Peyer's patch (tissue), 4 donors: ENCODE measurements around the gene TGFA. TPM values are rescaled to one million over a fixed set of nuclear protein-coding genes. Genes with fewer than 3 reads are reported as not detected.

Experiments used
- DNase-seq, 3 donors: peaks; one replicate each; pipeline ENCODE4 v3.0.0-alpha.2; 2017 to 2019
- H3K27ac ChIP-seq, 4 donors: fragments of 200-600 bp; sonication (generic); one replicate each; pipeline ENCODE4 v1.5.1; 2016 to 2019
- H3K27me3 ChIP-seq, 2 donors: fragments of 200-600 bp; sonication (generic); one replicate each; pipeline ENCODE4 v1.5.1; 2019
- H3K36me3 ChIP-seq, 3 donors: fragments of 200-600 bp; sonication (generic); one replicate each; pipeline ENCODE4 v1.5.1; 2016 to 2019
- H3K4me1 ChIP-seq, 4 donors: fragments of 200-600 bp; sonication (generic); one replicate each; pipeline ENCODE4 v1.5.1; 2016 to 2019
- H3K4me3 ChIP-seq, 4 donors: fragments of 200-600 bp; sonication (generic); 1 replicate in 3 of 4; 2 replicates in 1 of 4; pipeline ENCODE4 v1.5.1; 2016 to 2019; ENCODE audit warnings: mild to moderate bottlenecking in 1 of 4
- H3K9me3 ChIP-seq, 4 donors: fragments of 200-600 bp; sonication (generic); one replicate each; pipeline ENCODE4 v1.5.1; 2016 to 2019; ENCODE audit warnings: mild to moderate bottlenecking in 1 of 4
- CTCF ChIP-seq, 6 experiments: fragments of 450-650 bp in 4 of 6; fragments of 200-600 bp in 2 of 6; sonication (generic) in 1 of 6; IDR thresholded peaks; one replicate each; pipeline ENCODE4 v1.5.1; 2017 to 2019; ENCODE audit warnings: antibody characterized with exemption in 6 of 6, mild to moderate bottlenecking in 3 of 6, moderate library complexity in 1 of 6
- POLR2A ChIP-seq, 2 donors: fragments of 450-650 bp; IDR thresholded peaks; one replicate each; pipeline ENCODE4 v1.5.1; 2017; ENCODE audit warnings: antibody characterized with exemption in 2 of 2, mild to moderate bottlenecking in 2 of 2, moderate library complexity in 2 of 2
- total RNA-seq, 4 donors: library from RNA; depleted of rRNA; stranded (reverse); fragments of >200 nt; gene quantifications; one replicate each; pipeline ENCODE4 v1.1.0, GENCODE V29; 2016

Gene TGFA
- total RNA-seq, 4 donors from 2014 or later: 2.5 to 51.6 (median 37.9) TPM

GRCh38 chr2:70463997-70464396, 89.6 kb downstream of the TGFA start:
- Histone ChIP-seq H3K4me3 (no peak overlapping the region), H3K36me3 (peaks cover 0 to 16% (median 0%) of the 10 kb centered on the region in 3 donors), H3K4me1 (no peaks in the 10 kb centered on the region), H3K9me3 (no peaks in the 10 kb centered on the region), H3K27ac (no peak overlapping the region), H3K27me3 (no peaks in the 10 kb centered on the region)
- no peak for DNase-seq
- TF ChIP-seq CTCF (IDR thresholded peaks at IDR 0.05) (no peak), POLR2A (IDR thresholded peaks at IDR 0.05) (no peak)

GRCh38 chr2:70463581-70463980, 90.0 kb downstream of the TGFA start:
- DNase-seq: no peak
- Histone ChIP-seq H3K27me3 (no peaks in the 10 kb centered on the region), H3K4me3 (no peak overlapping the region), H3K27ac (no peak overlapping the region), H3K9me3 (no peaks in the 10 kb centered on the region), H3K36me3 (peaks cover 0 to 16% (median 0%) of the 10 kb centered on the region in 3 donors), H3K4me1 (no peaks in the 10 kb centered on the region)
- TF ChIP-seq CTCF (IDR thresholded peaks at IDR 0.05) (no peak), POLR2A (IDR thresholded peaks at IDR 0.05) (no peak)

DNA sequence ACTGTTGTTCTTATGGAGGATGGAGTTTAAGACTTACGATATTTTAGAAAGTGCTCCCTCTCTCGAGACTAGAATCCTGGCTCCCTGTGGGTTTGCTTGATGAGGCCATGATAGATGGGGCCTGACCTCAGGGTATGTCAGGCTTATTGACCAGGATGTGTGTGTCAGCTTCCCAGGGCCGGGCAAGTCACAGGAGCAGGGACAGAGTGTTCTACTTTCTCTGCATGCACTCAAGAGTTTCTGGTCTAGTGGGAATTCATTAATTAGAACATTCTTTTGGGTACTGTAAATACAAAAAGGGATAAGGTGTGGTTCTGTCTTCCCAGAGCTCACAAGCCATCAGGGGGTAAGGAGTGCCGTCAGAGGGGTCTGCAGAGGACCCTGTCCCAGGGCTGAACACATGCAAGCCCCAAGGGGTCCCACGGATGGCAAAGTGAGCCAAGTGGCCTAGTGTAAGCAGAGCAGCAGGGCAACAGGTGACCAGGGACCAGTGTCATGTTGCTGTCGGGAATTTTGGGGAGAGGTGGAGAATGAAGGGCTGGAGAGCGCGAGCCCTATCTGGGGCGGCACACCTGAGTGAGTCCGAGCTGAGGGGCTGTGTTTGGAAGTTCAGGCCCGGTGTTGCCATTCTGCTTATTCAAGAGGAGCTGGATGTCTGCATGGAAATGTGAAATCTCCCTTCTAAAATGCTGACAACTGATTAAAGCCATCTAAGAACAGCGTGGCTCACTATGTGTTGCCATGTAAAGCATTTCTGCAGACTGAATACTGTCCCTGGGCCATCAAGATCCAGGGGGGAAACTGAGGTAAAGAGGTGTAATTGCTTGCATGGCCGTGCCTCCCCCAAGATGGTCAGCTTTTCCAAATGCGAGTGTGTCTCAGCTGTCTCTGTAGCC, 91.4 kb downstream of the TGFA start:
- Histone ChIP-seq H3K9me3 (no peaks in the 10 kb centered on the region), H3K27ac (no peak overlapping the region), H3K36me3 (peaks cover 0 to 16% (median 0%) of the 10 kb centered on the region in 3 donors), H3K27me3 (no peaks in the 10 kb centered on the region), H3K4me1 (no peaks in the 10 kb centered on the region), H3K4me3 (no peak overlapping the region)
- no peak for TF ChIP-seq POLR2A (IDR thresholded peaks at IDR 0.05)
- no peak for TF ChIP-seq CTCF (IDR thresholded peaks at IDR 0.05)
- no peak for DNase-seq

- Histone ChIP-seq H3K9me3 (no peaks in the 10 kb centered on the region), H3K4me1 (no peaks in the 10 kb centered on the region), H3K27ac (no peak overlapping the region), H3K36me3 (peaks cover 0 to 16% (median 0%) of the 10 kb centered on the region in 3 donors), H3K27me3 (no peaks in the 10 kb centered on the region), H3K4me3 (no peak overlapping the region)
- no peak for DNase-seq
- TF ChIP-seq POLR2A (IDR thresholded peaks at IDR 0.05): no peak
- TF ChIP-seq CTCF (IDR thresholded peaks at IDR 0.05): no peak
These were observed 92.2 kb downstream of the TGFA start for GRCh38 chr2:70461414-70461813.

DNA sequence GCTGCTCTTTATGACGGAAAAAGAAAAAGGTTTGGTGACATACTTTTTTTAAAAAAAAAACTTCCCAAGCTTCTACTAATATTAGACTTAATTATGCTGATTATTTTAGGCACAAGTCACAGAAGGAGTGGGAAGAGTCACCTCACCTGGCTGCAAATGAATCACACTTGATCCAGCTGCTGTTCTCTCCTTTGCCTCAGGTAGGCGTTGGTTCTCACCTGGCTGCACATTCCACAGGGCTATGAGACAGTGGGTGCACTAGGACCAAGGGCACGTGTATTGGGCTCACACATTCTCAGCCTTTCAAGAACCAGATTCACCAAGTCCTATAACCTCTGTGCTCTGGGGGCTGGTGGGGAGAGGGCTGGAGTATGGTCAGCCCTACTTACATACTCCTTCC, 93.3 kb downstream of the TGFA start:
- no peaks in the 10 kb centered on the region for H3K27me3 ChIP-seq
- no peak for DNase-seq

More for the DNA sequence above, 93.3 kb downstream of the TGFA start:
- Histone ChIP-seq H3K4me1 (no peaks in the 10 kb centered on the region), H3K27ac (no peak overlapping the region), H3K9me3 (no peaks in the 10 kb centered on the region), H3K4me3 (no peak overlapping the region), H3K36me3 (peaks cover 0 to 16% (median 0%) of the 10 kb centered on the region in 3 donors)
- TF ChIP-seq CTCF (IDR thresholded peaks at IDR 0.05): peak in 2 of 6 experiments; percentile 13 to 30
- TF ChIP-seq POLR2A (IDR thresholded peaks at IDR 0.05): no peak
